ENCODE measurements around the gene PMEPA1. TPM values are rescaled to one million over a fixed set of nuclear protein-coding genes. Genes with fewer than 3 reads are reported as not detected.

Gene PMEPA1
- total RNA-seq, 1 donor from 2014 or later: 39.9 TPM

- no peaks in the 10 kb centered on the region for H3K36me3 Mint-ChIP-seq
- peaks cover 28% of the 10 kb centered on the region for H3K4me1 Mint-ChIP-seq
These were observed 7.7 kb downstream of the PMEPA1 start for GRCh38 chr20:57702091-57702490.

GRCh38 chr20:57701651-57702050 lies 8.2 kb downstream of the PMEPA1 start:
- no peaks in the 10 kb centered on the region for H3K9me3 Mint-ChIP-seq
- H3K4me3 Mint-ChIP-seq: no peak overlapping the region
- no peak for TF ChIP-seq CTCF (IDR thresholded peaks at IDR 0.05; ENCODE audit: unreplicated experiment)
- DNase-seq (ENCODE audit: low spot score in 2 of 2, unreplicated experiment in 2 of 2): no peak
- no peaks in the 10 kb centered on the region for H3K27me3 Mint-ChIP-seq (ENCODE audit: low read depth)
- peaks cover 28% of the 10 kb centered on the region for H3K4me1 Mint-ChIP-seq
- H3K27ac Mint-ChIP-seq: no peak overlapping the region
- no peaks in the 10 kb centered on the region for H3K36me3 Mint-ChIP-seq

More at GRCh38 chr20:57702091-57702490, 7.7 kb downstream of the PMEPA1 start:
- Mint-ChIP-seq H3K9me3 (no peaks in the 10 kb centered on the region), H3K27me3 (ENCODE audit: low read depth) (no peaks in the 10 kb centered on the region), H3K27ac (no peak overlapping the region), H3K4me3 (no peak overlapping the region)
- no peak for TF ChIP-seq CTCF (IDR thresholded peaks at IDR 0.05; ENCODE audit: unreplicated experiment)
- no peak for DNase-seq (ENCODE audit: low spot score in 2 of 2, unreplicated experiment in 2 of 2)

- H3K4me1 Mint-ChIP-seq: peaks cover 31% of the 10 kb centered on the region
These were observed 8.7 kb downstream of the PMEPA1 start for GRCh38 chr20:57701090-57701489.

GRCh38 chr20:57699395-57699794 lies 10.4 kb downstream of the PMEPA1 start:
- Mint-ChIP-seq H3K27me3 (ENCODE audit: low read depth) (no peaks in the 10 kb centered on the region), H3K4me3 (no peak overlapping the region), H3K36me3 (no peaks in the 10 kb centered on the region), H3K9me3 (no peaks in the 10 kb centered on the region), H3K4me1 (peaks cover 47% of the 10 kb centered on the region), H3K27ac (no peak overlapping the region)
- TF ChIP-seq CTCF (IDR thresholded peaks at IDR 0.05; ENCODE audit: unreplicated experiment): no peak
- DNase-seq (ENCODE audit: low spot score in 2 of 2, unreplicated experiment in 2 of 2): no peak

More at GRCh38 chr20:57701090-57701489, 8.7 kb downstream of the PMEPA1 start:
- no peak for TF ChIP-seq CTCF (IDR thresholded peaks at IDR 0.05; ENCODE audit: unreplicated experiment)
- no peak for DNase-seq (ENCODE audit: low spot score in 2 of 2, unreplicated experiment in 2 of 2)
- Mint-ChIP-seq H3K4me3 (no peak overlapping the region), H3K27me3 (ENCODE audit: low read depth) (no peaks in the 10 kb centered on the region), H3K9me3 (no peaks in the 10 kb centered on the region), H3K36me3 (no peaks in the 10 kb centered on the region), H3K27ac (no peak overlapping the region)

- Mint-ChIP-seq H3K4me1 (peaks cover 53% of the 10 kb centered on the region), H3K4me3 (no peak overlapping the region), H3K27ac (no peak overlapping the region), H3K9me3 (no peaks in the 10 kb centered on the region), H3K36me3 (no peaks in the 10 kb centered on the region), H3K27me3 (ENCODE audit: low read depth) (no peaks in the 10 kb centered on the region)
- no peak for TF ChIP-seq CTCF (IDR thresholded peaks at IDR 0.05; ENCODE audit: unreplicated experiment)
- DNase-seq (ENCODE audit: low spot score in 2 of 2, unreplicated experiment in 2 of 2): no peak
These were observed 10.9 kb downstream of the PMEPA1 start for GRCh38 chr20:57698867-57699275.
